AML-193 (cell line): ENCODE measurements around the gene C19orf44.

ENCODE experiments used
- DNase-seq, 2 experiments: peaks; one replicate each; lab custom pipeline; 2025; lab: John Stamatoyannopoulos, UW

Gene C19orf44

DNA sequence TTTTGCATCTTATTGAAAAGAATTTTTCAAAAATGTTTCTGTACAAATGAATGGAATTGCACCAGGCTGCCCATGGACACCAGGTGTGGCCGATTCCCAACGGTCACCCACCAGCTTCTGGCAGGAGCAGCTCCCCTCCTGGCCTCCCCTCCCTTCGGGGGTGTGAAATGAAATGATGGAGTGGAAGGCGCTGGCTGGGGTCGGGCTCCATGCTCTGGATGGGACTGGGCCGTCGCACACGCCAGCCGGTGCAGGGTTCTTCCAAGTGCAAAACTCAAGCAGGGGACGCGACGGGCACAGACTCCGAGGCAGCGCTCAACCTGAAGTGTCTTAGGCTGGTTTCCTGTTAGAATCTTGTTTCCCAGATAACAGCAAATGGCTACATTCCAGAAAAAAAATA, 21.9 kb downstream of the C19orf44 start:
- DNase-seq = no peak

DNA sequence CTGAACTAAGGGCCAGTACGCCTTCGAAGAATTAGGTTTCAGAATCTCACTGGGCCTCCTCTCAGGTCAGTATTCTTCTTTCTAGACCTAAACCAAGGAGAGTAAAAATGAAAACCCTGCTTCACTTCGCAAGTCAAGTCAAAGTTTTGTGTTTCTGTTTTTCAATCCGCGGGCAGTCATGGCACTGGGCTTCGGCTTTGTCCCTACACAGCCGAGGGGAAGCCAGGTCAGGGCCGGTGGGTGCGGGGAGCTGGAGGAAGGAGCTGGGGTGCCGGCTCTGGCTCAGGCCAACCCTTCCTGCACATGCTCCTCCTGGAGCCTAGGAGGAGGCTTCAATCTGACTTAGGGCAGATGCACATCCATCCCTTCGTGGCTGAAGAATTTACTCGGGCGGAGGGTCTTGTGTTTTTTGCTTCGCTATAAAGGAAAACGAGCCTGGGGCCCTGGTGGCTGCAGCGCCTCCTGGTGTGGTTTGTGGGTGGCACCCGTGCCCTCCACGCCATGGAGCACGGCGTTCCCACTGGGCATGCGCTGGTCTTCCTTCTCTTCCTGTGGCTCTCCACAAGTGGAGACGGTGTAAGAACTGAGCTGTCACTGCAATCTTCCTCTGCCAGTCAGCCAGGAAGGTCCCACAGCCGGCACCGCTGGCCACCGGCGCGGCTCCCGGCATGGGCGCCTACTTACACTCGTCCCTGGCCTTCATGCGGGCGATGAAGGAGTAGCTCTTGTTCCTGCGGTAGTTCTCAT, 22.5 kb downstream of the C19orf44 start:
- DNase-seq = no peak

DNA sequence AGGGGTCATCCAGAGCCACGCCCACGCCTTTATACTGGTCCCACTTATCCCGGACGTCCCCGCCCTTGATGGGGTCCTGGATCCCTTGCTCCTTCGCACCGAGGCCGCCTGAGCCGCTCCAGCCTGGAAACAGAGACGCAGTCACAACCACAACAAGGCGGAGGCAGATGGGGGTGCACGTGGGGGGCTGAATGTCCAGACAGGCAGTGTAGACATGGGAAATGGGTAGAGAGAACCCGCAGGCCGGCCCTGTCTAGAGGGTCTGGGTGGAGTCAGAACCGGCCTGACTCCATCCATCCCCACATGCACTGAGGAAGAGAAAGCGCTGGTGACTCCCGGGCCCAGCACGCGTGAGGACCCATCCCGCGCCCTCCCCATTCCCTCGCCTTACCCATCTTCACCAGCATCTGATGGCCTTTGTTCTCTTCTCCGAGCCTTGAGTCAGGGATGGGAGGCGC, 23.1 kb downstream of the C19orf44 start:
- no peak for DNase-seq

DNA sequence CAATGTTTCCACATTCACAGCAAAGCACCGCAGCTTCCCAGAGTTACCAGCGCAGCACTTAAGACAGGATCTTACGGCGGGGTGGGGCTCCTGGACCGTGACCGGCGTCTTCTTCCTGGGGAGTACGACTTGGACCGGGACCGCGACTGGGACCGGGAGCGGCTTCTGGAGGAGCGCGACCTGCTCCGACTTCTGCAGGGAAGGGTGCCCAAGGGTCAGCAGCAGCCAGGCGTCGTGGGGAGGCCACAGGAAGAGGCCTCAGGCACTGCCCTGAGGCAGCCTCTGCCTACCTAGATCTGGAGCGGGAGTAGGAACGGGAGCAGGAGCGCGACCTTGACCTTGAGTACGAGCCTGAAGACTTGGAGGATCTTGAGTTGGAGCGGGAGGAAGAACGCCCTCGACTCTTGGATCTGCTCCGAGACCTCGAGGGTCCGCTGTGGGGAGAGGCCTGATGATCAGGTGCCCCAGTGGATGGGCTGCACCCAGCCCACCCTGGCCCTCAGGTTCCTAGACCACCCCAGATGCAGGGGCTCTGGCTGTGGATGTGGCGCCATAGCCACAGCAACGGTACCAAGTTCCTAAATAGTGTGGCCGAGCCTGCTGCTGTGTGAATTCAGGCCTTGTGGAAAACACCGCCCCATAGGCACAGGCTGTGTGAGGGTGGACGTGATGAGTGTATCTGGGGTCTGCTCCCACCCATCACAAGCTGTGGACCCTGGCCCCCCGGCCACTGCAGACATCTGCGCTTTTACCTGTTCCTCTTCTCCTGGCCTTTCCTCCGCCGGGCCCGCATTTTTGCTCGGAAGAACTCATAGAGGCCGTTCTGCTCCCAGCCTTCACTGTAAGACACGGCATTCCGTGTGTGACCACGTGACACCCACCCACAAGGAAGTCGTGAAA, 24.1 kb downstream of the C19orf44 start:
- no peak for DNase-seq

DNA sequence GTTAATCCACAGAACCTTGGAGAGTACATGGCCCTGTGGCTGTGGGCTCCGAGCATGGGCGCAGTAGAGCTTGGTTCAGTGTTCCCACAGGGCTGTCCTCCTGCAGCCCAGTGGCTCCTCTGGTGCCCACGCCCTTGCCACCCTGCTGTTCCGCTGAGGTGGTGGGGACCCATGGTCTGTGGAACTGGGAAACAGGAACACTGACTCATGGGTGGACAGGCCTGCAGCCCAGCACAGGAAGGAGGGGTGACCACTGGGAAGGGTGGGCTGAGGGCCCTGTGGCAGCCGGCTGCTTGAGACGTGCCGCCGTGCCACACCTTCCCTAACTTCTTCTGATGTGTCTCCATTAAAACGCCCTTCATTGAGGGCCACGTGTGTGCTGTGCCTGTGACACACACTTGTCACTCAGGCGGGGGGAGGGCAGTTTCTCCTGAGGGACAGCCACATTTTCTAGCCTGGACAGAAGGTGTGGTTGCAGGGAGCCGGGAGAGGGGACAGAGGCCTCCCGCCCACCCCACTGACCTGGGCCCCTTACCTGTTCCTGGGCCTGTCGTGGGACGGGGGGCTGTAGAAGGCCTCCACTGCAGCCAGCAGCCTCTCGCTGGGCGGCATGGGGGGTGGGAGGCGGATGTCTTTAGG, 24.9 kb downstream of the C19orf44 start:
- DNase-seq = no peak

DNA sequence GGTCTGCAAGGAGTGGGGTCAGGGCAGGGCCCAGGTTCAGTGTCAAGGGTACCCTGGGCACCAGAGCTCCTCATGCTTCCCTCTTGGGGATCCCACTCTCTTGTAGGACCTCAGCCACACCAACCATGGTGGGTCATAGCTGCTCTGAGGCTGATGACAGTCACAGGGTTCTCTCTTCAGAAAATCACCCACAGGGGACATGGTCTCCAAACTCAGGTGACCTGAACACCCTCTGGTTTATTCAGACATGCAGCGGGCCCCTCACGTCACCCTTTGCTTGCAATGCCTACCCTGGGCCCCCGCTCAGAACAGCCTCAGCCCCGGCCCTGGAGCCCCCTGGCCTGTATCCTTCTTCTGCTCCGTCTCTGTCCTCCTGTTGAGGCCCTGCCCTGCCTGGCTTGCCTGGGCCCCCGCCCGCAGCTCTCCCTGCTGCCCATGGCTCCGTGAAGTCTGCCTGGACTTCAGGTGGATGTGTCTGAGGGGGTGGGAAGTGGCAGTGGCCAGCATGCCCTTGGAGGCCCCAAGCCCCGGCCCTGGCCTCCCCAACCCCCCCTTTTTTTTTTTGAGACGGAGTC, 25.6 kb downstream of the C19orf44 start:
- no peak for DNase-seq

DNA sequence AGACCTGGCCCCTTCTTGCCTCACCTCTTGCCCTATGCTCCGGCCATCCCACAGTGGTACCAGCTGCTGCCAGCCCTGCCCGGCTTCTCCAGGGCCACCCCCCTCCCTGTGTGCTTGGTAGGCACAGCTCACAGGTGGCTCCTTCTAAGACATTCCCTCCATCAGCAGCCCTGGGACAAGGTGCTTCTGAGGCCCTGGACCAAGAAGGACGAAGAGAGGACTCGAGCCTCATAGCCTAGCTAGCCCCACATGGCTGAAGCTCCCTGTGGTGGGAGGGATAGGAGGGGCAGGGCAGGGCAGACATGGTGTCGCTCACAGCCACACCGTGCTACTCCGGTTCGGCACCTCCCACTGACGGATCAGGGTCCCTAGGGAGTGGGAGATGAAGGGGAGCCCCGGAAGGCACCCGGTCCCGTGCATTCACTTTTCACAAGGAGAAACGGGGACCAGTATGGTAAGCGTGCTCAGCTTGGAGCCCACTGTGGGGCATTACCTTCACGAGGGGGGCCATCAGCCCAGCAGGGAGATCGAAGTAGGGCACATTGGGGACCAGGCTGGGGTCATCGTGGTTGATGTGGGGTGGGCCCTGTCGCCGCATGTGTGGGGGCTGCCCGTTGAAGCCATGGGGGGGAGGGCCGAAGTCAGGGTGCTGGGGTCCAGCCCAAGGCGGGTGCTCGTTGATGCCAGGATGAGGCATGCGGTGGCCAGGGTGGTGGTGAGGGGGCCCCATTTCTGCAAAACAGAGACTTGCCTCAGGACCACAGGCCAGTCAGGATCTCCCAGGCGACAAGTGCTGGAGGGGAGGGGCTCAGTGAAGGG, 26.6 kb downstream of the C19orf44 start:
- DNase-seq = no peak

DNA sequence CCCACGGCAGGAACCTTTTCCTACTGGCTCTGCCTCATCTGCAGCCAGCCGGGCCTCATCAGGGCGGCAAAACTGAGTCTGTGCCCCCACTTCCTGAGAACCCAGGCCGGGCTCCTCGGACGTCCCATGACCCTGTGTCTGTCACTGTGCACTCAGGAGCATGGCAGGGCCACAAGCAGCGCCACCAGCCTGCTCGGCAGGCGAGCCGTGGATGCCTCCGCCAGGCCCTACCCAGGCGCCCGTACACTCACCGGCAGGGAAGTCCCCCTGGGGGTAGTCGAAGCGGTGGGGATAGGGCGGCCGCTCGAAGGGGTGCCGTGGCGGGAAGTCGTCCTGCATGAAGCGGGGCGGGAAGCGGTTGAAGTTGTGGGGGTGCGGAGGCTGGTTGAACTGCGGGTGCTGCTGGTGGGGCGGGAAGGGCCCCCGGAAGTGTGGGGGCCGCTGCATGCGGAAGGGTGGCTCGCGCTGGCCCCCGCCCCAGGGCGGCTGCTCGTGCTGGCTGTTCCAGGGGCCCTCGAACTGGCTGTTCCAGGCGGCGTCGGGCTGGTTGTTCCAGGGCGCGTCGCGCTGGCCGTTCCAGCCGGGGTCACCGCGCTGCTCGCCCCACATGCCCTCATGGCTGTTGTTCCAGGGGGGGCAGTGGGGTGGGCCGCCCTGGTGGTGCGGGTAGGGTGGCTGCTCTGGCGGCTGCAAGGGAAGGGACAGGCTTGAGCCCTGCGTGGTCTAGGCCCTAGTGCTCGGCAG, 29.0 kb downstream of the C19orf44 start:
- DNase-seq = no peak

DNA sequence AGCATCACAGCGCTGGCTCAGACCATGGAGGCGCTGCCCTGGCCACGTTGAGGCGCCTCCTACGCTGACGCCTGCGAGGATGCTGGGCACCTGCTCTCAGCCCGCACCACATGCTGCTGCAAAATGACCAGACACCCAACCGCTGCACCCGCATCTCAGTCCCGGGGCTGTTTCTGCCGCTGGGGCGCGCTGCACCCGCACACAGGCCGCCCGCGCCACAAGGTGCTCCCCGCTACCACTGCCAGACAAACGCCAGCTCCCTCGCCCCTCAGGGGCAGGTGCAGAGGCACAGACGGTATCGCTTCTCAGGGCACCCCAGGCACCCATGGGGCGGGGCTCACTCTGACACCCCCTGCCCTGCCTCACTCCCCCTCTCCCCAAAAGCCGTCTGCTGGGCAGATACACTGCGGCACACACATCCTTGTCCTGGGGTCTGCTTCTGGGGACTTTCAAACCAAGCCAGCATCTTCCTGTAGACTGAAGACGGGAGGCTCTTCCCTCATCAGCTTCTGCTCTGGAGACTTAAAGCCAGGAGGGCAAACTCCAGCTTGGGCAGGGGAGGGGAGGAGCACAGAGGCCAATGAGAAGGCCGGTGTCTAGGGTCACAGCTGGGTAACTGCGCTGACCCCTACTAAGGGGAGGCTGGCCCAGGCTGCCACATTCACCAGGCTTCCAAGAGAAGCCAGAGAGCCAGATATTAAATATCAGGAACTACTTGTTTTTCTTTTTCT, 29.7 kb downstream of the C19orf44 start:
- DNase-seq = no peak

DNA sequence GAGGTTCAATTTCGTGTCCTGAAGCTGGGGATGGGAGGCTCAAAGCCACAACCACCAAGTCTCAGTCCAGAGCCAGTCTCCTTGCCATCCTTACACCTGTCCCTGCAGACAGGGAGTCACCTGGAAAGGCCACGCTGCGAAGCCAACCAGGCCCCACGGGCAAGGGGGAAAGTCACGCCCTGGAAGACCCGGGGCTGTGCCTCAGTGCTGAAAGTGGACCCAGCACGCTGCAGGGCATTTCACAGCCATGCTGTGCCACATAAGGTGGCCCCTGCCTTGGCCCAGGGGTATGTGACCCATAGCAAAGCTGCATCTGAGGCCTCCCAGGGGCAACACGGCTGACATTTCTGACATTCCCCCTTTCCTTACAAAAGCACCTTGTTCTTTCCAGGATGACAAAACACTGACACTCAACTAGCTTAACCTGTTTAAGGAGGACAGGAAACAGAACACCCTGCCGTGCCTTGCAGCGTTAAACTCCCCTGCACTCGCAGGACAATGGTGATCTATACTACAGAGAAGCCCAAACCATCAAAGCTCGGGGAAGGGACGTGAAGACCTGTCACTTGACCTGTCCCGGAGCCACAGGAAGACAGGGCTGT, 31.2 kb downstream of the C19orf44 start:
- no peak for DNase-seq

DNA sequence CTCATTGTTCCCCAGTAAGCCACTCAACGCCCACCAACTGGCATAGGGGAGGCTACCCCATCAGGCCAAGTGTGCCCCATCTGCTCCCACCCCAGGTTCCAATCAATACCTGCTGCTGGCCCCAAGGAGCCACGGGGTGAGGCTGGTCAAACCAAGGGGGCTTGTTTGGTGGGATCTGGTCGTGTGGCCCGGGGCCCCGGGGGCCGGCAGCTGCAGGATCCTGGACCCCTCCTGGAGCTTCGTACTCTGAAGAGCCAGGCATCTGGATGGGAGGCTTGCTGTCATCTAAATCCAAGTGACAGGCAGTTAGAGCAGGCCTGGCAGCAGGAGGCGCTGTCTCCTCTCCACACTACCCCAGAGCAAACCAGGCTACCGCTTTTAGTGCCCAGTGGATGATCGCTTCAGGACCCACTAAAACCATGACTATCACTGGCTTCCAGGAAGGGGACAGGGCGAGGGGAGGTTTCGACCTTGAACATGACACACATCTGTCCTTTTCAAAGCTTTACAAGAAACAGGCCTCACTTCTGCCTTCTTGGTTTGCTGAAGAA, 31.9 kb downstream of the C19orf44 start:
- peak; percentile 2 to 21 for DNase-seq

DNA sequence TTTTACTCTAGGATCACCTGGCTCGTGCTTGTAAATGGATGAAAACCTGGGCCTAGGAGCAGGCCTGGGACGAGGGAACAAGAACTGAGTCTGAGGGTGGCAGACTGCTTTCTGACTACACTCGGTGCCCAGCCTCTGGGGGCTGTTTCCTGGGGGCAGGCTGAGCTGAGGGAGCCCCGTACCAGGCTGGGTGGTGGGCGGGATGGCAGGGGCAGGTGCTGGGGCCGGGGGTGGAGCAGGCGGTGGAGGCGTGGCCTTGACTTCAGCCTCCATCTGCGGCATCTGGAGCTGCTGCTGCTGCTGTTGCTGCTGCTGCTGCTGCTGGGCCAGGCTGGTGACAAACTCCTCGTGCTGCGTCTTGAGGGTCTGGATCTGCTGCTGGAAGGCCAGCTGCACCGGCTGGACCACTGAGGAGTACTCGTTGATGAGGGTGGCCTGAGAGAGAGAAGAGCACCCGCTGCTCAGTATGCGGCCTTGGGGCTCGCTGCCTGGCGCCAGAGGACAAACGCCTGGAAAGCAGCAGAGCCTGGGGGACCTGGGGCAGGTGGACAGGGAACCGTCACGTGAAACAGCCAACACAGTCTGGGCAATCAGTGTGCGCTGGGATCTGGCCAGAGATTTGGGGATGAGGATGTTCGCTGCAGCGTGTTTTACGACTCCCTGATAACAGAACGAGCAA, 33.4 kb downstream of the C19orf44 start:
- DNase-seq = no peak

DNA sequence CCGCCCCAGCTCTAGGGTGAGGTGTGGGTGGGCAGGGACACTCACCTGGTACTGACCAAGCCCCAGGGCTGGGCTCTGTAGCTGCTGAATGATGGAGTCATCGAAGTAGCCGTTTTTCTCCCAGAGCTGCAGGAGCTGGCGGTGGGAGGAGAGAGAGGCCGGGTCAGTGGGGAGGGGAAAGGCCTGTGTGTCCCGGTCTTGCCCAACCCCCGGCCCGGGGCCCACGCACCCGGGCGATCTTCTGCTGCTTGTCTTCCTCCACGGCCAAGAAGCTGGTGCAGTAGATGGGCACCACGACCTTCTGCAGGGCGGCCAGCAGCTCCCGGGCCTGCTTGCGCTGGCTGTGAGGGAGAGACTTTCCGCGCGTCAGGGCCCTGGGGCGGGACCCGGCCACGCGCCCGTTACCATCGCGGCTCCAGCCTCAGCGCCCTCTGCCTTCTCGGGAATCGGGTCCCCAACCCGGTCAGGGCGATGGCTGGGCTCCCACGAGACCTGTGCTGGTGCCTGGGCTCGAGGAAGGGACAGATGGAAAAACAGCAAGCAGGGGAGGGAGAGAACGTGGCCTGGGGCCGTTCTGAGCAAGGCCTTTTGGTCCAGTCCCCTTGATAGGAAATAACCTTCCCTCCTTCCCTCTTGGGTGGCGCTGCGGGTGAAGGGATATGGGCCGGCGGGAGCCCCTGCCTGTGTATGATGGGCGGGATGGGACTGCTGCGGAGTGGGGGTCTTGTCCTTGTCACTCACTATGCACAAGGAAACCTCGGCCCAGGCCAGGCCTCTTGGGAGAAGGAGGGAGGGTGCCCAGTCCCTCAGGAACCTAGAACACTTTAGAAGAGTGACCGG, 34.6 kb downstream of the C19orf44 start:
- no peak for DNase-seq

DNA sequence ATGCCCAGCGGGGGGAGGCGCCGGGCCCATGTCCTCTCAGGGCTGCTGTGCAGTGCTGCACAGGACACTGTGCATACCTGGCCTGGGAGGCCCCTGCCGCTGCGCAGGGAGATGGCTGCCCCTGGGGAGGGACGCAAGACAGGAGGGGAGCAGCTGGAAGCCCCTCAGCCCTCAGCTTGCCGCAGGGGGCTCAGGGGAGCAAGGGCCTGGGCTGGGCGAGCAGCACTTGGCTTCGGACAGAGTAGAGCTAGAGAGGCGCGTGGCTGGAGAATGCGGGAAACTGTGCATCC, 35.1 kb downstream of the C19orf44 start:
- DNase-seq = no peak

DNA sequence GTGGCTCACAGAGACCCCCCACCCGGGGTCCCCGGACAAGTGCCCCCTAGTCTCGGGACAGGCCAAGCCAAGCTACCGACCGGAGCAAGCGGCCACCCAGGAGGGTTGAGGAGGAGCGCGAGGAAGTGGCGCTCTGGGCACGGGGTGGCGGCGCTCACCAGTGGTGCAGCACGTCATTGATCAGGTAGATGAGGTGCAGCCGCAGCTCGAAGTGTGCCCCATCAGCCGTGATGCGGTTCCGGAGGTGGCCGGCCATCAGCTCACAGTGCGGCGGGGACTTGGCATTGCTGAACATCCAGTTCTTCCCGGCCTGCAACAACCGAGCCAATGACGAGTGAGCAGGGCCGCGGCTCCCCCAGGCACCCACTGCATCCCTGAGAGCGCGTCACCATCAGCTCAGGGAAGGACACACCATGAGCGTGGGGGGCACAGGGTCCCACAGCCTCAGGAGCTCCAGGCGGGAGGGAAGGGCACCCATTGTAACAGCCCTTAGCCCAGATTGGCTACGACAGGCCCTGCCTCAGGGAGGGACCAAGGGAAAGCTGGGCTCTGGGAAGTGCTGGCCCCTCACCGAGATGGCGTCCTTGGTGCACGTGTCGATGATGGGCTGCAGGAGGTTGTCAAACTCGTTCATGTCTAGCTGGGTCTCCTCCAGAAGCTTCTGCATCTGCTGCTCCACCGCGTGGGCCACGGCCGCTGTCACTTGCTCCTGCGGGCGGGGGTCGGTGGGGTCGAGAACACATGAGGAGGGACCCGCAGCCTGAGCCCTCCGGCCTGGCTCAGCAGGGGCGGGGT, 36.4 kb downstream of the C19orf44 start:
- no peak for DNase-seq

DNA sequence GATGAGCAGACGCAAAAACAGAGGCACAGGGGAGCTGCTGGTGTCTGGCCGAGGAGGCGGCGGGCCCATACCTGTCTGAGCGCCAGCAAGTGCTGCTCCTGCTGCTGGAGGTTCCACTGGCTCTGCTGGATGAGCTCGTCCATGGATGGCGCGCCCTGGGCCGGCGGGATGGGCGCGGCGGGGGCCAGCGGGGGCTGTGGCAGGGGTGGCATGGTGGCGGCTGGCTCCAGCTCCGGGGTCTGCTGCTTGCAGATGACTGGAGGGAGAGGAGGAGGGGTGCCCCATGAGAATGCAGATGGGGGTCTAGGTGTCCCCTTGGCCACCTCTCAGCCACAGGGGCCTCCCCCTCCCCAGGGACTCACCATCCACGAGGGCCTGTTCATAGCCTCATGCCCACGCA, 39.2 kb downstream of the C19orf44 start:
- DNase-seq = no peak

DNA sequence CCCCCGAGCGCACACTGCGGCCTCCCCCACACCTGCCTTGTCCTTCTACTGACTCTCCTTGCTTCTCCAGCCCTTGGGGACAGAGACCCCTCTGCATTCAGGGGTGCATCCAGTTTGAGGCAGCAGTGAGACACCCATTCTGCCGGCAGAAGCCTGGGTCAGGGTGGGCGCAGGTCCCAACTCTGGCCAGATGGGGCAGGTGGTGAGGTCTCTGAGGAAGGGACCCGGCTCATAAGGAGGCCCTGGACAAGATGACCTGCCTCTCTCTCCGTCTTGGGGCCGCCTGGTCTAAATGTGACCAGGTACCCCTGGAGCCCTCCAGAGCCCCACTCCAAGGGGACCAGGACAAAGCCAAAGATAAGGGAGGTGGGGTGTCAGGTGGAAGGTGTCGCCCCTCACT, 39.9 kb downstream of the C19orf44 start:
- DNase-seq = no peak
